GM10248 (cell line): Measurements from ENCODE around the gene MRPL24.

Source experiments
- CTCF ChIA-PET: fragments of 300-600 bp; sonication (Branson Sonifier 250); formaldehyde crosslinking; extraction: SDS; loops from one replicate; lab custom pipeline; 2021; ENCODE audit warnings: antibody characterized with exemption; lab: Yijun Ruan, JAX
- POLR2A ChIA-PET: fragments of 350-650 bp; sonication (Branson Sonifier 250); formaldehyde crosslinking; extraction: SDS; loops from one replicate; lab custom pipeline; 2020; ENCODE audit warnings: antibody characterized with exemption; lab: Yijun Ruan, JAX
- DNase-seq: peaks from one replicate; pipeline ENCODE4 v3.0.0; 2012; ENCODE audit errors: extremely low spot score
- TF ChIP-seq, protein P1 (sequence below): IDR thresholded peaks from 2 replicates; pipeline ENCODE4 v1.5.1; 2012; ENCODE audit warnings: mild to moderate bottlenecking, low read depth; ENCODE audit errors: extremely low read depth, missing control alignments, control extremely low read depth

The MRPL24 gene

DNA sequence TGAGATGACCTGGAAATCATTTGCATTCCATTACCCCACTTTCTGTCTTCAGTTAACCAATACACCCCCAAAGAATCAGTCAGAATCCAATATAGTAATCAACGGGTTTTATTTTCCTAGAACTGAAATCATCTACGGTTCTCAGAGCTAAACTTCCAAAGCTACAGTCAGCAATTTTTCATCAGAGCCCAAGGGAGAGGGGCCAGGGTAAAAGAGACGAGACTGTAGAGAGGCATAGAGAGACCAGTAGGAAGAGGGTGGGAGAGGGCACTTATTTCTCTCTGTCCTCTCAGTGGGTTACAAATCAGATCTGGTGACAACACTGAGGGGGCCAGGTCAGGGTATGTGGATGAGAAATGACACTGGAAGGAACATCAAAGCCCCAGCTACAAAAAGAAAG, 1.1 kb upstream of the MRPL24 start:
- ChIA-PET CTCF (interaction anchor here (1.3 to 5.3 kb wide), 3 partner anchors 15 to 36 kb away, joined by 5 to 64 read pairs (median 6); partner anchors contain the start of genes CRABP2, ISG20L2 and METTL25B), POLR2A (interaction anchor here (0.6 to 1.1 kb wide), 4 partner anchors 14 to 548 kb away, joined by 3 to 5 read pairs (median 4); partner anchors contain the start of genes ISG20L2, METTL25B, PRCC and SLC25A44)
- DNase-seq, result no peak
- TF ChIP-seq, protein P1, sequence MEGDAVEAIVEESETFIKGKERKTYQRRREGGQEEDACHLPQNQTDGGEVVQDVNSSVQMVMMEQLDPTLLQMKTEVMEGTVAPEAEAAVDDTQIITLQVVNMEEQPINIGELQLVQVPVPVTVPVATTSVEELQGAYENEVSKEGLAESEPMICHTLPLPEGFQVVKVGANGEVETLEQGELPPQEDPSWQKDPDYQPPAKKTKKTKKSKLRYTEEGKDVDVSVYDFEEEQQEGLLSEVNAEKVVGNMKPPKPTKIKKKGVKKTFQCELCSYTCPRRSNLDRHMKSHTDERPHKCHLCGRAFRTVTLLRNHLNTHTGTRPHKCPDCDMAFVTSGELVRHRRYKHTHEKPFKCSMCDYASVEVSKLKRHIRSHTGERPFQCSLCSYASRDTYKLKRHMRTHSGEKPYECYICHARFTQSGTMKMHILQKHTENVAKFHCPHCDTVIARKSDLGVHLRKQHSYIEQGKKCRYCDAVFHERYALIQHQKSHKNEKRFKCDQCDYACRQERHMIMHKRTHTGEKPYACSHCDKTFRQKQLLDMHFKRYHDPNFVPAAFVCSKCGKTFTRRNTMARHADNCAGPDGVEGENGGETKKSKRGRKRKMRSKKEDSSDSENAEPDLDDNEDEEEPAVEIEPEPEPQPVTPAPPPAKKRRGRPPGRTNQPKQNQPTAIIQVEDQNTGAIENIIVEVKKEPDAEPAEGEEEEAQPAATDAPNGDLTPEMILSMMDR, result no peak

DNA sequence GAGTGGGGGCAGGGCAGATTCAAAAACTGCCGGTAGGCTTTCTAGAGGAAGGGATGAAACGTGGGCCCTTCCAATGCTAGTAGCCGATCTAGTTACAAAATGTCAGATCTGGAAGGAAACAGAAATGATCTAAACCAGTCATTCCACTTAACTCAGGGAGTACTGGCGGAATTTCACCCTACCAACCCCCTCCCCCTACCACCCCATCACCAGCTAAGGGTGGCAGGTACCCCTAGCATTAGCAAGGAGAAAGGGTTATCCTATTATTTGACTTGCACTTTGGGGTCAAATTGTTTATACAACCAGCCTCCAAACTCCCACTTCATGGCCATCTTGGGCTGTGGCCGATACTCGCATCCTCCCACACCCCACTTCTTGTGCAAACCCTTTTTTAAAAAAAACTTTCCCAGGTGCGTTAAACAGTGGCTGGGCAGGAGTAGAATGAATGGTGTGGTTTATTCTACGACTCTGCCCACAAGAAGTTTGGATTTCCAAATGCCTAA, 644 bp upstream of the MRPL24 start:
- DNase-seq, result no peak
- POLR2A ChIA-PET, result interaction anchor here (0.6 to 1.7 kb wide), 5 partner anchors 13 to 548 kb away, joined by 3 to 15 read pairs (median 5); partner anchors contain the start of genes ISG20L2, METTL25B, PRCC and SLC25A44
- TF ChIP-seq, protein P1, result no peak
- CTCF ChIA-PET, result interaction anchor here (0.9 to 5.3 kb wide), 8 partner anchors 10 to 35 kb away, joined by 3 to 64 read pairs (median 6); partner anchors contain the start of genes CRABP2, HDGF, ISG20L2 and METTL25B

DNA sequence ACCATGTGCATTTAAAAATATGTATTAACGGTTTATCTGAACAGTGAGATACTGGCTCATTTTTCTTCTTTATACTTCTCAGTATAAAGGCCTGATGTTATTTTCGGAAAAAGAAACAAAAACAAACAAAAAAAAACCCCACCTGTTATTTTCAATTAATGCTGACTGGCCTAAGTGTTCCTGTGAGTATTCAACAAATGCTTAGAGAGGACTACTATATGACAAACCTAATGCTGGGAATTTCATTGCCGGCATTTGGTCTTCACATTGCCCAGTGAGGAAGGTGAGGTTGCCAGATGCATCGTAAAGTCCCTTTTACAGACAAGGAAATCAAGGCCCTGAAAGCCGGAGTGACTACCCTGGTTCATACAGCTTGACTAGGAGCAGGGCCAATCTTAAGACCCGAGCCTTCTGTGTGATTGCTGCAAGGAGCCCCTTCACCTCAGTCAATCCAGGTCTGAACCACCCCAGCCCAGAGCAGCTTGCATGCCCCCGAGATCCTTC, 599 bp downstream of the MRPL24 start:
- POLR2A ChIA-PET, result interaction anchor here (0.7 to 1.7 kb wide), 3 partner anchors 12 to 27 kb away, joined by 4 to 15 read pairs (median 11); partner anchors contain the start of genes ISG20L2, METTL25B and PRCC

DNA sequence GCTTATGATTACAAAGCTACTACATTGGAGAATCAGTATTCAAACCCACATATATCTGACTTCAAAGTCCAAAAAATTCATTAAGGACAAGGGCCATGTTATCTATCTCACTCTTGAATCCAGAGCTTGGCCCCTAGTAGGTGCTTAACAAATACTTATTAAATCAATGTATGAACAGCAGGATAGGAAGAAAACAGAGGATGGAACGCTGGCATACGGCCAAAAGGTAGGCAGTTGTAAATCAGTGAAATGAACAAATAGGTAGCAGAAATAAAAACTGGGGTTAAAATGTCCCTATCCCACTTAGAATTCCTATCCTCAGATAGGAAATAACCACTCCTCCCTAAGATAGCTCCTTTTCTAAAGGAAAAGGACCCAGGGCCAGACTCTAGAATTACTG, 2.0 kb downstream of the MRPL24 start:
- no peak for DNase-seq
- ChIA-PET POLR2A (no interaction called here), CTCF (interaction anchor here (1.5 to 5.3 kb wide), 2 partner anchors 12 to 49 kb away, joined by 5 to 64 read pairs; partner anchors contain the start of genes ISG20L2 and METTL25B)
- TF ChIP-seq, protein P1, result no peak

More for the DNA sequence above, 599 bp downstream of the MRPL24 start:
- TF ChIP-seq, protein P1, result no peak
- CTCF ChIA-PET, result interaction anchor here (0.9 to 5.3 kb wide), 7 partner anchors 9 to 31 kb away, joined by 3 to 64 read pairs (median 5); partner anchors contain the start of genes HDGF, ISG20L2, METTL25B and PRCC
- DNase-seq, result no peak

DNA sequence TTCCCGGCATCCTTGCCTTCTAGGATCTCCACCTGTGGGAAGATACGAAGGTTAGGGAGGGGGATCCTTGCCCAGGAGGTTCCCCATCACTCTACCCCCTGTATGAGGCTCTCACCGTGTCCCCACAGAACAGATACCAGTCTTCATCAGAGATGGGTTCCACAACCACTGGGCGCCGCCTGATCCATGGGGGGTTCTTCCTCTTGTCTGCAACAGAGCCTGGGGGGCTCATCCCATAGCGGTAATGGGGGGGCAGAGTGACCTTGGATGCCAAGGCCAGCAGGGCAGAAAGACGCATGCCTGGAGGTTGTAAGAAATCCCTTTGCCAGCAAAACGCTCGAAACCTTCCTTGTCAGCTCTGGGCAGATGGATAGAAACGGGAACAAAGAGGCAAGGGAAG, 2.5 kb downstream of the MRPL24 start:
- CTCF ChIA-PET, result interaction anchor here (1.5 to 5.3 kb wide), 2 partner anchors 11 to 49 kb away, joined by 5 to 64 read pairs; partner anchors contain the start of genes ISG20L2 and METTL25B
- DNase-seq, result no peak
- POLR2A ChIA-PET, result no interaction called here
- TF ChIP-seq, protein P1, result no peak

DNA sequence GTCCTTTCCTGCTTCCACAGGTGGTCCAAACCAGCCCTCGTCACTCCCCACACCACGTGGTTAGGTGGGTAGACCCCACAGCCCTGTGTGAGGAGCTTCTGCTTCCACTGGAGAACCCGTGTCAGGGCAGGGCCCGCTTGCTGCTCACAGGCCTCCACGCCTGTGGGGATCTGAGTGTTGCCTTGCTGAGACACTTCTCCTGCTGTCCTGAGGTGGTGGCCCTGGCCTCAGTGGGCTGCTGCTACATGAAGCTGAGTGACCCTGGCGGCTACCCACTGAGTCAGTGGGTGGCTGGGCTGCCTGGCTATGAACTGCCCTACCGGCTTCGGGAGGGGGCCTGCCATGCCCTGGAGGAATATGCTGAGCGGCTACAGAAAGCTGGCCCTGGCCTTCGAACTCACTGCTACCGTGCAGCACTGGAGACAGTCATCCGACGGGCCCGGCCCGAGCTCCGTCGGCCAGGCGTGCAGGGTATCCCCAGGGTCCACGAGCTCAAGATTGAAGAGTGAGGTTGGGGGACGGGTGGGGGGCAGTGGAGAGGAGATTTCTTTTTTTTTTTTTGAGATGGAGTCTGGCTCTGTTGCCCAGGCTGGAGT, 6.8 kb downstream of the MRPL24 start:
- TF ChIP-seq, protein P1, result no peak
- ChIA-PET POLR2A (interaction anchor here (0.5 to 0.6 kb wide), 3 partner anchors 8 to 128 kb away, joined by 4 to 6 read pairs (median 5); no protein-coding TSS in a partner anchor), CTCF (interaction anchor here (0.9 to 4.6 kb wide), 3 partner anchors 8 to 28 kb away, joined by 3 to 24 read pairs (median 3); partner anchors contain the start of gene CRABP2)
- no peak for DNase-seq
